Lower leg skin (tissue), 3 donors: ENCODE data around the gene ZNF808.
"Not testable (repeated sequence)": the region's sequence is repeated elsewhere in the genome, so short reads cannot be mapped to it uniquely, and the experiment has no call there.

Source experiments
- POLR2A ChIP-seq, 2 donors: fragments of 450-650 bp; IDR thresholded peaks; one replicate each; pipeline ENCODE4 v1.6.1; 2016 to 2017; ENCODE audit warnings: antibody characterized with exemption in 2 of 2, mild to moderate bottlenecking in 1 of 2, moderate library complexity in 1 of 2
- TF ChIP-seq, protein P1 (sequence below), 3 donors: fragments of 450-650 bp; IDR thresholded peaks; one replicate each; pipeline ENCODE4 v1.5.1; 2016; ENCODE audit warnings: antibody characterized with exemption in 3 of 3, mild to moderate bottlenecking in 3 of 3, moderate library complexity in 2 of 3

DNA sequence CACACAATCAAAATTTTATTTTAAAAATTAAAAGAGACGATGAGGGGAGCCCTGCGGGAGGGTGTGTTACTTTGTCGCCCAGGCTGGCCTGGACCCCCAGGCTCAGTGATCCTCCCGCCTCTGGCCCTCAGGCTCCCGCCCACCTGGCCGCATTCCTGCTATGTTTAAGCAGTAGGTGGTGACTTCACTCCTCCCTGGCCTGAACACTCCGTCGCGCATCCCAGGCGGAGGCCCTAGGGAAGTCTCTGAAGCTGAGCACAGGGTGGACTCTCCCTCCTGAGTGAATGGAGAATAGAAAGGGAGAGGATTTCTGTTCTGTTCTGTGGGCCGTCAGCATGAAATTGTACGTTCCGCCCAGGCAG is 42.2 kb downstream of the ZNF808 start:
- TF ChIP-seq, protein P1, sequence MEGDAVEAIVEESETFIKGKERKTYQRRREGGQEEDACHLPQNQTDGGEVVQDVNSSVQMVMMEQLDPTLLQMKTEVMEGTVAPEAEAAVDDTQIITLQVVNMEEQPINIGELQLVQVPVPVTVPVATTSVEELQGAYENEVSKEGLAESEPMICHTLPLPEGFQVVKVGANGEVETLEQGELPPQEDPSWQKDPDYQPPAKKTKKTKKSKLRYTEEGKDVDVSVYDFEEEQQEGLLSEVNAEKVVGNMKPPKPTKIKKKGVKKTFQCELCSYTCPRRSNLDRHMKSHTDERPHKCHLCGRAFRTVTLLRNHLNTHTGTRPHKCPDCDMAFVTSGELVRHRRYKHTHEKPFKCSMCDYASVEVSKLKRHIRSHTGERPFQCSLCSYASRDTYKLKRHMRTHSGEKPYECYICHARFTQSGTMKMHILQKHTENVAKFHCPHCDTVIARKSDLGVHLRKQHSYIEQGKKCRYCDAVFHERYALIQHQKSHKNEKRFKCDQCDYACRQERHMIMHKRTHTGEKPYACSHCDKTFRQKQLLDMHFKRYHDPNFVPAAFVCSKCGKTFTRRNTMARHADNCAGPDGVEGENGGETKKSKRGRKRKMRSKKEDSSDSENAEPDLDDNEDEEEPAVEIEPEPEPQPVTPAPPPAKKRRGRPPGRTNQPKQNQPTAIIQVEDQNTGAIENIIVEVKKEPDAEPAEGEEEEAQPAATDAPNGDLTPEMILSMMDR (IDR thresholded peaks at IDR 0.05) = not testable (repeated sequence)
- TF ChIP-seq POLR2A (IDR thresholded peaks at IDR 0.05) = not testable (repeated sequence)
